ELR (cell line): ENCODE results near the gene TACC2.
"Not testable (repeated sequence)": the region's sequence is repeated elsewhere in the genome, so short reads cannot be mapped to it uniquely, and the experiment has no call there.

Source experiments
- DNase-seq: peaks from one replicate; pipeline ENCODE4 v3.0.0-alpha.2; 2015; ENCODE audit warnings: low read depth

TACC2 gene

DNA sequence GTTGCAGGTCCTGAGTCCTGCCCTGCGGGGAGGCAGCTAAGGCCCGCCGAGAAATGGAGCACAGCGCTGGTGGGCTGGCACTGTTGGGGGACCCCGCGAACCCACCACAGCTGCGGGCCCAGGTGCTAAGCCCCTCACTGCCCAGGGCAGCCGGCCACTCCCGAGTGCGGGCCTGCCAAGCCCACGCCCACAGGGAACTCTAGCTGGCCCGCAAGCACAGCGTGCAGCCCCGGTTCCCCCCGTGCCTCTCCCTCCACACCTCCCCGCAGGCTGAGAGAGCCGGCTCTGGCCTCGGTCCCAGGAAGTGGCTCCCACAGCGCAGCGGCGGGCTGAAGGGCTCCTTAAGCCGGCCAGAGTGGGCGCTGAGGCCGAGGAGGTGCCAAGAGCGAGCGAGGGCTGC, 10.5 kb upstream of the TACC2 start:
- no peak for DNase-seq

DNA sequence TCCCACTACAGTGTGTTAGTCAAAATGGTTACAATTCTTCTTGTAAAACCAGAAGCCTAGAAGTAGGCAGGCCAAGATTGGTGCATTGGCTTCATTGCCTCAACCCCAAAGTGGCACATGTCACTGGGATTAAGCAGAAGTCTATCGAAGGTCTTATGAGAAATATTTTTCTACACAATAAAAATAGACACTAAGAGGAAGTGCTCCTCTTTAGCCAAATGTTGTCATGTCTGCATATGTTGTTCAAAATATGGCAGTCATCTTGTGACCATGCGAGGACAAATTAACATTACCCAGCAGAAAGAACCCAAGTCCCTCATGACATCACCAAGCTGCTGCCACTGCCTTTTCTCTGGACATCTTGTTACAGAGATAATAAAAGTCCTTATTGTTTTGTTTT, 7.6 kb upstream of the TACC2 start:
- DNase-seq: no peak

DNA sequence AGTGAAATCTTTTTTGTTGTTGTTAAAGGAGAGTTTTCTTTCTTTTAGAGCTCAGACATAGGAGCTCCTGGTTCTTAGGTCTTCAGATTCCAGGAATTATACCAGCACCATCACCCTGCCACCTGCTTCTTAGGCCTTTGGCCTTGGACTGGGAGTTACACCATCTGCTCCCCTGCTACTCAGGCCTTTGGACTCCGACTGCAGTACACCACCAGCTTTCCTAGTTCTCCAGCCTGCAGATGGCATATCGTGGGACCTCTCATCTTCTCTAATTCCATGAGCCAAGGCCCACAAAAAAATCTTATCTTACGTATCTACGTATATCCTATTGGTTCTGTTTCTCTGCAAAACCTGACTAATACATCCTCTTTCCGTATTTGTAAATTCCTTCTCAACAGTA, 5.1 kb upstream of the TACC2 start:
- no peak for DNase-seq

DNA sequence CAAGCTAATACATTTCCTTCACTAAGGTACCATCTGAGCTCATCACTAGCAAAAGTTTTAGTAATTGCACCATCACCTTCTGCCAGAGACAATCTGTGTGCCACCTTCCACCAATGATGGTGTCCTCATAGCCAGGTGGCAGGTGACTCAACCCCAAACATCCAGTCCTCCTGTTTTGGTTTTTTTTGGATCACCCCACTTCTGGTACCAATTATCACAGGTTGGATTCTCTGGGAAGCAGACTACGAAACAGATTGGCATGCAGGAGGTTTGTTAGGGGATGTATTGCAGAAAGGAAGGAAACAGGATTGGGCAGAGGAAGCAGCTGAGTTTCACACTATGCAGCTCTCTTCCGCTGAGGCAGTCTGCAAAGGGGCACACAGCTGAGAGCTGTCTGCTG, 4.5 kb upstream of the TACC2 start:
- no peak for DNase-seq

DNA sequence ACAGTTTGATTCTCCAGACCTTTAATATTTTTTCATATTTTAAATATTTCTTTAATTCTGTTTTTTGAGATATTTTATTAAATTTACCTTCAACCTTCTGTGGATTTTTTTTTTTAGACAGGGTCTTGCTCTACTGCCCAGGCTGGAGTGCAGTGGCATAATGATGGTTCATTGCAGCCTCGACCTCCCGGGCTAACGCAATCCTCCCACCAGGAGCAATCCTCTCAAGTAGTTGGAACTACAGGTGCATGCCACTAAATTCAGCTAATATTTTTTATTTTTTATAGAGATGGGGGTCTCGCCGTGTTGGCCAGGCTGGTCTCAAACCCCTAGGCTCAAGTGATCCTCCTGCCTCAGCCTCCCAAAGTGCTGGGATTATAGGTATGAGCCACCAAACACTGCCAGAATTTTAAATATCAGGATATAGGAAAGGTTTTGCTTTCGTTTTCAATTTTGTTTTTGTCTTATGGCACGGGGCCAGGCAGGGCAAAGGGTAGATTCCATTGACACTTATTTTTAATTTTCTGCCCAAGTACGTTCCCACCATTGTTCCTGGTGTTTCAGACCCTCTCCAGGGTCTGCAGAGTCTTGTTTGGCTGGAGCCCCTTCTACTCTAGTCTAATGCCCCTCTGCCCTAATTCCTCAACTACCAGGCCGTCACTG, 1.2 kb downstream of the TACC2 start:
- no peak for DNase-seq

DNA sequence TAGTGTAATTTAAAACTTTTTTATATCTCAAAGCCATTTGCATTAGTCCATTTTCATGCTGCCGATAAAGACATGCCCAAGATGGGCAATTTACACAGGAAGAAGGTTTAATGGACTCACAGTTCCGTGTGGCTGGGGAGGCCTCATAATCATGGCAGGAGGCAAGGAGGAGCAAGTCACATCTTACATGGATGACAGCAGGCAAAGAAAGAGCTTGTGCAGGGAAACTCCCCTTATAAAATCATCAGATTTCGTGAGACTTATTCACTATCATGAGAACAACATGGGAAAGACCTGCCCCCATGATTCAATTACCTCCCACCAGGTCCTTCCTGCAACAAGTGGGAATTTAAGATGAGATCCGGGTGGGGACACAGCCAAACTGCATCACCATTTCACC, 2.8 kb downstream of the TACC2 start:
- DNase-seq: not testable (repeated sequence)

DNA sequence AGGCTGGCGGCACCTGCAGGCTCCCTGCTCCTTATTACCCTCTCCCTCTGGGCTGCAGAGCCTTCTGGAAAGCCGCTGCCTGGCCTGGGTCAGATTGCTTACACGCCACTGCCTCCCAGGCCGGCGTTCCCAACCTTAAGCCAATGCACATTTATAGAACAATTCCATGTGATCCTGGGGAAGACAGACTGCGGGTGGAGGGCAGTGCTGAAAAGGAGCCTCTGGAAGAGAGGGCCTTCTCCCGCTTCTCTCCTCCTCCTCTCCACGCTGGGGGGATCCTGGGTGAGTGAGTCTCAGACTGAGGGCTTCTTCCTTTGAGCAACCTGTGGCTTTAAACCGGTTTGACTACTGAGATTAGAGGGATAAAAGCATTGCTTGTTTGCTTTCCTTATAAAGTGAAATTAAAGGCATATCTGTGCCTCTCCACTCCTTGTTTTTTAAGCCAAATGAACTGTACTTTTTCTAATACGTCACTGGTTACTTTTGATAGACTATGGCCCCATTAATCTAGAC, 5.5 kb downstream of the TACC2 start:
- no peak for DNase-seq

DNA sequence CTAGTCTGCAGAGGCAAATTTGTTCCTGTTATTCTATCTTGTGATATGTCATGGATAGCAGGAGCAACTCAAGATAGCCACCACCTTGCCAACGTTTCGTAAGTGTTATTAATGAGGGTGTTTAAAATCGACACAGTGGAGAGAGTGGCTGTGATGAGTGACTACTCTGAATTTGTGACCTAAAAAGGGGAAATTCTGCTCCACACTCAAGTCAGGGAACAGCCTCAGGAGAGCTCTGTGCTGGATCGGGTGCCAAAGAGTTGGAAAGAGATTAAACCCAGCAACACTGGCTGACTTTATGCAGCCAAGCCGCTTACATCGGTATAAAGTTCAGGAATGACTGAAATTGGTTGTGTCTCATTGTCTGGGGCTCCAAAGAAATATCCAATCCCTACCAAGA, 9.5 kb downstream of the TACC2 start:
- no peak for DNase-seq

DNA sequence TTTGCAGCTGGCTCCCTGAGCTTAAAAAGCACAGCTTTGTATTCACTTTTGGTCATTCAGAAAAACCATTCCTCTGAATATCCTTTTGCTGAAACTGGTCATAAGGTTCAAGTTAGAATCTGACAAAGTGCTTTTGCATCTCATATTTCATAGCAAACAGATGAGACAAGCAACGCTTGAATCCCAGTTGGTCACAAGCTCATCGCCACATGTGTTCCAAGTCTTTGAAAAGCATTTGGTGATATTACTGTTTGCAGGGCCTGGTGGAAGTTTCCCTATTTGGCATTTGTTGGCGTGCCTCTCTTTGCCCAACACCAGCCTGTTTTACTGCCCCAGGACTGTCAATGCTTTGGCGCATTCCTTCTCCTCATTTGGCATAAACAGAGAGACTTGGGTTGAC, 10.3 kb downstream of the TACC2 start:
- DNase-seq: no peak

DNA sequence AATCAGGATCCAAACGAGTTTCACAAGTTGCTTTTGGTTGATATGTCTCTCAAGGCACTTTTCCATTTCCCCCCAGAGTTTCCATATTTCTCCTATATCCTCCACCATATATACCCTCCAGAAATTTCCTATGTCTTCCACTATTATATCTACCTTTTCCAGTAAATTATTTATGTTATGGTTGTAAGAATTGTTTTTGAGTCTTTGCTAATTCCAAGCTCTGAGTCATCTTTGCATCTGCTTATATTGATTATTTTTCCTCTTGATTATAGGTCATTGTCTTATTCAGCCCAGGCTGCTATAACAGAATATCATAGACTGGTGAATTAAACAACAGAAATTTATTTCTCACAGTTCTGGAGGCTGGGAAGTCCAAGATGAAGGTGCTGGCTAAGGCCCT, 12.7 kb downstream of the TACC2 start:
- no peak for DNase-seq

DNA sequence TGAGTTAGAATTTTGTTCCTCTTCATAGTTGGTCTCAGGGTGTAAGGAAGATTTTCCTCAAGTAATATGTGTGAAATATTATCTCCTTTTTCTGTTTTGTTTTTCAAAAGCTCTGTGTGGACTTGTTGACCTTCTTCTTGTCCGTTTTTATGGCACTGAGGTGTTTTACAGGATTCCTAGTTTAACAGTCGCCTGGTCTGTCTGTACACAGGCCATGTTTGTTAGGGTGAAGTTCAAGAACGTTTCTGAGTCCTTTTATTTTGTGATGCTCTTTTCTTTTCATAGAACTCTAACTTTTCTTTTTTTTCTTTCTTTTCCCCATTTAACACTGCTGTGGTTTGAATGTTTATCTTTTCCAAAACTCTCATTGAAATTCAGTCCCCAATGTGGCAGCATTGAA, 18.5 kb downstream of the TACC2 start:
- no peak for DNase-seq

DNA sequence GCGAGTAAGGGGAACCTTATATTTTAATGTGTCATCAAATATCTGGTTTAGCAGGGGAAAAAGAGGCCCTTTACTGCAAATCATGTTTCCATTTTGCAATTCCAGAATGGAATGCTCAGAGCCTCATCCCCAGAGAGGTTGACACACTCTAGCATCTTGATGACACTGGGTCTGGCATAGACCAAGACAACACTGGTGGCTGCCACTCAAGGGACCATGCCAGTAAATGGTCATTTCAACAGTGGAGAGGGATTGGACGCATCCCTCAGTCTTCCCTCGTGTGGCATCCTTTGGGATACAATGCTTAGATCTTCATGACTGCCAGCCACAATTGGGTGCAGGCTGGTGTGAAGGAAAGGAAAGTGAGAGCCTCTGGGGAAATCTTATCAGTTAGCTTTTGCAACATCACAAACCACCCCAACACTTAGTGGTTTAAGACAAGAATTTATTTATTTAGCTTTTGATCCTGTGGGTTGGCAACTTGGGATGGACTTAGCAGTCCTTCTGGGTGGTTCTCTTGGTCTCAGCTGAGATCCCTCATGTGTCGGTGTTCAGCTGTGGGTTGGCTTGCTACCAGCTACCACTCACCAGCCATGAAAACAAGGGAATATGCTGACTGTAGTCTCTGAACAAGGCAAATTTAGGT, 21.6 kb downstream of the TACC2 start:
- no peak for DNase-seq

DNA sequence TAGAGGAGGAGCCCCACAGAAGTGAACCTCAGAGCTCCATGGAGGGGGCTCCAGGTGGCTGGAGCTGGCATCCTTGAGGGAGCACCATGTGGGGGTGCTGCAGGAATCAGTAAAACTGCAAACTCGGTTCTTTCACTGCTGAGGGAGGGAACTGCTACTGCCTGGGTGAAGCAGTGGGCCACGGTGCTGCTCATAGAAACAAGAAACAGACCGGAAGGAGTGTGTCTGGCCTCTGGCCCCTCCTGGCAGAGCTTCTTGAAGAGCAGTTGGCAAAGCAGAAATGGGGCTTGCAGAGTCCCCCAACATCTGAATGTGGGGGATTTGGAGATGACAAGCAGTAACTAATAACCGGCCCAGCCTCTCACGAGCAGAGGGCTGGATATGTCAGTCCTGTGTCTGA, 23.8 kb downstream of the TACC2 start:
- no peak for DNase-seq

DNA sequence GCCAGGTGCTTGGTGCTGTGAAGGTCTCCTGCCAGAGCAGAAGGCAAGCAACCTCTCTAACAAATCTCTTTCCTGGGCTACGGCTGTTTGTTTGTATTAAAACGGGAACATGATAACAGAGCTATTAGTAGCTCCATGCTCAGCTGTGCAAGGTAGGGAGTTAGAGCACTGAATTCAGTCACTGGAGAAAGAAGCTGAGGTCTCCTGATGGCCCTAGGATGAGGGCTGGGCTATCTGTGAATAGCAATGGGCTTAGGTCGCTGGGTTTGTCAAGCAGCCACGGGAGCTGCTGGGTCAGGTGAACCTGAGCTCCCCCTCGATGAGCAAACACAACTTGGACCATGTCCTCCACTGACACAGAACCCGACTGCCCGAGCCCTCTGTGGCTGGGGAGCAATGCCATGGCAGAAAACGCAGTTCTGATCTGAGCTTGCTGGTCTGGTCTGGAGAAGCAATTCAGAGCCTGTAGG, 24.4 kb downstream of the TACC2 start:
- DNase-seq: no peak

DNA sequence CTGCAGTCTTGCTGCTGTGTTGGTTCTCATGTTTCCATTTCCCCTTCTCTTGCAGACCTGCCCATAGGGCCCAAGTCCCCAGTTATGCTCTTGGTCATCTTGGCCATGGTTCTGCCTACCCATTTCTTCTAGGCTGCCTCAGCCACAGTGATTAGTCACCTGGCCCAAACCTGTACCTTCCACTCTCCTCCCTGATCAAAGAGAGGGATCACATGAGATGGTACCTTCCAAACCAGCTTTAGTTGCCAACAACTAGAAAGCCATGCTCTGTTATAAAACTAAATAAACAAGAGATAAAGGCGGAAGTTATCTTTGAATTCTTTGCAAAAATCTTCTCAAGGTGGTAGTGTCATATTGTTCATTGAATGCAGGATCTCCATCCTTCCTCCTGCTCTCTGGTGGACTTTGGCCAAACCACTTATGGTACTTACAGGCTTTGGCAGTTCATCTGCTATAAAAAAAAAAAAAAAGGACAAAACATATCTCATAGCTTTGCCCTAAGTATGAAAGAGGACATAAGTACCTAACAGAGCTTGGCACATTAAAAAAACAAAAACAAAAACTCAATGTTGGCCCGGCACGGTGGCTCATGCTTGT, 25.8 kb downstream of the TACC2 start:
- DNase-seq: no peak

DNA sequence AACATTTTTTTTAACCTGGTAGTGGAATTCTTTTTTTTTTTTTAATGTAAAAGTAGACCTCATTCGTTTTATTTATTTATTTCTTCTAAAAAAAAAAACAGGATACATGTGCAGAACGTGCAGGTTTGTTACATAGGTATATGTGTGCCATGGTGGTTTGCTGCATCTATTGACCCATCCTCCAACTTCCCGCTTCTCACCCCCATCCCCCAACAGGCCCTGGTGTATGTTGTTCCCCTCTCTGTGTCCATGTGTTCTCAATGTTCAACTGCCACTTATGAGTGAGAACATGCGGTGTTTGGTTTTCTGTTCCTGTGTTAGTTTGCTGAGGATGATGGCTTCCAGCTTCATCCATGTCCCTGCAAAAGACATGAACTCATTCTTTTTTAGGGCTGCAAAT, 29.0 kb downstream of the TACC2 start:
- not testable (repeated sequence) for DNase-seq

DNA sequence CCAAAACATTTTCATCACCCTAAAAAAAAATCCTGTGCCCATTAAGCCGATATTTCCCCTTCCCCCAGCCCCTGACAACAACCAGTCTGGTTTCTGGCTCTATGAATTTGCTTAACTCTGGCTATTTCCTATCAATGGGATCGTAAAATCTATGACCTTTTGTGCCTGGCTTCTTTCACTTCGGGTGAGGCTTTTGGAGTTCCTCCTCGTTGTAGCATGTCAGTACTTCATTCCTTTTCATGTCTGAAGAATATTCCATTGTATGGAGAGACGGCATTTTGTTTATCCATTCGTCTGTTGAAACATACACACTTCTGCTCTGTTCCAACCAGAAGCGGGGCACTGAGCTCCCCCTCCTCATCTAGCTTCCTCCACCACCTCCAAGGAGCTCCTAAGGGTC, 29.5 kb downstream of the TACC2 start:
- DNase-seq: no peak

DNA sequence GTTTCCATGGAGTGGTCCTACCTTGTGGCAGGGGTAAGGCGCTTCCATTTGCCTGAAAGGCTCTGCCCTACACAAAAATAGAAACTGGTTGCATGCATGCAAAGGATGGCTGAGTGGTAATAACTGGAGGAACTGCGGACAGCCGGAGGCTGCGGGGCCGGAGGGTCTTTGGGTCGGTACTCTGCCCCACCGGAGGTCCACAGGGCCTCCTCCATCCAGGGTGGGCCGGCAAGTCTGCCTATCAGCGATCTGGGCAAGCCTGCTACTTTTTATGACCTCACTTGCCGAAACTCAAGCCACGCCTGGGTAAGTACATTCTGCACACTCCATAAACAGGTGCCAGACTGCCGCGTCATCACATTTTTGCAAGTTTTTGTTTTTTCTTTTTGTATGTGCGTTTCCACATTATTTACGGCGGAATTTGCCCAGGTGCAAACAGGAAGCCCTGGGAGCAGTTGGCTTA, 30.0 kb downstream of the TACC2 start:
- no peak for DNase-seq

DNA sequence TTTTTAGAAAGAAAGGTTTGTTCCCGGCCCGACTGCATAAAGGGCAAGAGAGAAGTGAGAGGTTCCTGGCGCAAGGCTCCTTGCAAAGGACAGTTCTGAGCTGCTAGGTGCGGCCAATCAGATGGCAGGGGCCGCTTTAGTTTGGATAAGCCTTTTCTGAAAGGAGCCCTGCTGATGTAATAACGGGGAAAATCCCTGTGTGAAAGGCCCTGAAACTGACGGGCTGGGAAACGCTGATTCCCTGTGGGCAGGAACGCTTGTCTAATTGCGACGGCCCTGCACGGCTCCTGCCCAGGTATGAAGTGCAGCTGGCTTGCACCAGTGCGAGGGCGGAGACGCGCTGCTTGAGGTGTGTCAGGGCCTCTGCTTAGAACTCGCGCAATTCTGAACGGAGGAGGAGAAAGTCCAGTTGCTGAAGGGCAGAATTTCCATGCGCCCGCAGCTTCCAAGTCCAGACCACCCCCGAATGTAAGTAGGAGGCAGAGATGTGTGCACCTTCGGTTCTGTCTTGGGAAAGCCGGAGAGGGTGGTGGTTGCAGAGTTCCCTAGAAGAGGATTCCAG, 30.5 kb downstream of the TACC2 start:
- no peak for DNase-seq

DNA sequence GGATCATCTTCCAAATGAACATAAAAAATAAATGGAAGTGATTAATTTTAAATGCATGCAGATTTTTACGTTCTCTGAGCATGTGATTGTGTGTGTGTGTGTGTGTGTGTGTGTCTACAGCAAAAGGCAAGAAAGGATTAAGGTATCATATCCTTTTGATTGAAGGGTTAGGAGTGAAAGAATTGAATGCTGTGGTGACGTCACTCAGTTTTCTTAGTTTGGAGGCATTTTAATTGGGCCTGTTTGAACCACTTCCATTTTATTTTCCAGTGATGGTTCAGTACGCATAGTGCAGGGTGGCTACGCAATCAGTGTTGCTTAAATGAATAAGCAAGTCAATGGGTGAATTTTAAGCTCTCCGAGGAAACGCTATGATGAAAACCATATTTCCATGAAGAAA, 31.3 kb downstream of the TACC2 start:
- DNase-seq: no peak

DNA sequence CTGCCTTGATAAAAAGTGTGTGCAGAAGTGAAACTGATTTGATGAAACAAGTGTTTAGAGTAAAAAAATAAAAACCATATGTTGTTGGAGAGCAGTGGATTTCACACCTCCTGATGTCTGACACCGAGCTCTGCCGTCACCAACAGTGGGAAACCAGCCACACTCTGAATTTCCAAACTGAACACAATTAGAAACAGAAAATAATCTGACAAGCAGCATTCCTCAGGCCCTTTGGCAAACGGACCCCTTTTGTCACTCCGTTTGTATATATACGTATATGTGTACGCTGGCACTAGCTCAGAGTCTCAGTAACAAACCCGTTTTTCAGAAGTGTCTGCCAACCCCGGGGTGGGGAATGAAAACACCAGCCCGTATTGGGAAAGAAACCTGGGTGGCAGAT, 32.4 kb downstream of the TACC2 start:
- DNase-seq: no peak

DNA sequence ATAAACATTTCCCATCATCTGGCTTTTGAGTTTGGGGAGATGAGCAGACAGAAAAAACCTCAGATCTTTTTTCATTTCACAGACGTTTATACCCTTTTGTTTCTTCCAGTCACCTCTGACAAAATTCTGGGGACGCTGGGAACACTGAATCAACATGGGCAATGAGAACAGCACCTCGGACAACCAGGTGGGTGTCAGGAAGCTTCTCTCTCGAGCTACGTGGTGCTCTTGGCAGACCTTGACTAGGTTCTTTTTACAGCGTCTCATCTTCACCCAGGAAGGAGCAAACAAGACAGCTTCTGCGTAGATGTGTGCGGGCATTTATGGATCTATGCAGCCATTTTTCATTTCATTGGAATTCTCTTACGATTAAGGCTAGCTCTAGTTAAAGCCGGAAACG, 32.9 kb downstream of the TACC2 start:
- DNase-seq: no peak

DNA sequence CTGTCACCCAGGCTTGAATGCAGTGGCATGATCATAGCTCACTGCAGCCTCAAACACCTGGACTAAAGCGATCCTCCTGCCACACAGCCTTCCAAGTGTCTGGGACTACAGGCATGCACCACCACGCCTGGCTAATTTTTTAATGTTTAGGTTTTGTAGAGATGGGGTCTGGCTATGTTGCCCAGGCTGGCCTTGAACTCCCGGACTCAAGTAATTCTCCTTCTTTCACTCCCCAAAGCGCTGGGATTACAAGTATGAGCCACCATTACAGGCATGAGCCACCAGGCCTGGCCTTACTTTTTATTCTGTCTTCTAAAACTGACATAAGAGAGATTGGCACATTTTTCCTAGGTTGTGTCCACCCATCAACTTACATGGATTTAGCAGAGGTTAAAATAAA, 33.3 kb downstream of the TACC2 start:
- DNase-seq: no peak
